ENCODE measurements around the gene EPHA10.

DNA sequence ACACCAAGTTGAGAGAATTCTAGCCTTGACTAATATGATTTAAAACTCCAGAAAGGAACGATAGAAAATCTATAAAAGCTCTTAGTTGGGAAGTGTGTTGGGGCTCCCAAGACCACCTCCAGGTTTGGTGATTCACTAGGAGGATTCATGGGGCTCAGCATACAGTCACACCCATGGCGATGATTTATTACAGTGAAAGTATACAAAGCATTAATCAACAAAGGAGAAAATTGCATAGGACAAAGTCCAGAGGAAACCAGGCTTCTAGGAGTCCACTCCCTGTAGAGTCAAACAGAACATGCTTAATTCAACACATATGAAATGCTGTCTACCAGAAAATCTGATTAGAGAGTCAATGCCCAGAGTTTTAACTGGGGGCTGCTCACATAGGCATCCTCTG is 67.8 kb downstream of the EPHA10 start:
- TF ChIP-seq, protein P1, sequence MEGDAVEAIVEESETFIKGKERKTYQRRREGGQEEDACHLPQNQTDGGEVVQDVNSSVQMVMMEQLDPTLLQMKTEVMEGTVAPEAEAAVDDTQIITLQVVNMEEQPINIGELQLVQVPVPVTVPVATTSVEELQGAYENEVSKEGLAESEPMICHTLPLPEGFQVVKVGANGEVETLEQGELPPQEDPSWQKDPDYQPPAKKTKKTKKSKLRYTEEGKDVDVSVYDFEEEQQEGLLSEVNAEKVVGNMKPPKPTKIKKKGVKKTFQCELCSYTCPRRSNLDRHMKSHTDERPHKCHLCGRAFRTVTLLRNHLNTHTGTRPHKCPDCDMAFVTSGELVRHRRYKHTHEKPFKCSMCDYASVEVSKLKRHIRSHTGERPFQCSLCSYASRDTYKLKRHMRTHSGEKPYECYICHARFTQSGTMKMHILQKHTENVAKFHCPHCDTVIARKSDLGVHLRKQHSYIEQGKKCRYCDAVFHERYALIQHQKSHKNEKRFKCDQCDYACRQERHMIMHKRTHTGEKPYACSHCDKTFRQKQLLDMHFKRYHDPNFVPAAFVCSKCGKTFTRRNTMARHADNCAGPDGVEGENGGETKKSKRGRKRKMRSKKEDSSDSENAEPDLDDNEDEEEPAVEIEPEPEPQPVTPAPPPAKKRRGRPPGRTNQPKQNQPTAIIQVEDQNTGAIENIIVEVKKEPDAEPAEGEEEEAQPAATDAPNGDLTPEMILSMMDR (IDR thresholded peaks at IDR 0.05): no peak
- no peak for TF ChIP-seq POLR2AphosphoS5 (IDR thresholded peaks at IDR 0.05)
